HL-60 (cell line): Measurements from ENCODE around the gene KLHDC8A.

Source experiments
- DNase-seq, 2 experiments: peaks; one replicate each; pipeline ENCODE4 v3.0.0-alpha.2; 2010 to 2020; ENCODE audit warnings: low read depth in 1 of 2, low spot score in 1 of 2
- H3K27ac ChIP-seq: fragments of 250-450 bp; sonication (Bioruptor Pico); replicated peaks from 2 replicates; pipeline ENCODE4 v1.5.1; 2020; ENCODE audit warnings: mild to moderate bottlenecking, moderate library complexity
- H3K27me3 ChIP-seq: fragments of 250-450 bp; sonication (Bioruptor Pico); 2 replicates; pipeline ENCODE4 v1.5.1; 2021; ENCODE audit warnings: mild to moderate bottlenecking, moderate library complexity; ENCODE audit not compliant: insufficient read depth, poor library complexity, severe bottlenecking
- H3K4me3 ChIP-seq: replicated peaks from 2 replicates; pipeline ENCODE4 v1.5.1; 2011; ENCODE audit warnings: mild to moderate bottlenecking, control low read depth, low read length; ENCODE audit not compliant: insufficient read depth
- CTCF ChIP-seq: IDR thresholded peaks from one replicate; pipeline ENCODE4 v1.5.1; 2011; ENCODE audit warnings: low read length, control low read depth, inconsistent platforms; ENCODE audit not compliant: insufficient read depth
- GABPA ChIP-seq: IDR thresholded peaks from 2 replicates; pipeline ENCODE4 v1.6.1; 2012; ENCODE audit warnings: low read depth
- POLR2AphosphoS5 ChIP-seq: IDR thresholded peaks from 2 replicates; pipeline ENCODE4 v1.6.1; 2012; ENCODE audit warnings: low read depth
- REST ChIP-seq: IDR thresholded peaks from 2 replicates; pipeline ENCODE4 v1.6.1; 2012; ENCODE audit warnings: low read depth; ENCODE audit not compliant: insufficient replicate concordance
- SPI1 ChIP-seq: IDR thresholded peaks from 2 replicates; pipeline ENCODE4 v1.6.1; 2012; ENCODE audit warnings: low read depth, mild to moderate bottlenecking, borderline replicate concordance

The KLHDC8A gene

DNA sequence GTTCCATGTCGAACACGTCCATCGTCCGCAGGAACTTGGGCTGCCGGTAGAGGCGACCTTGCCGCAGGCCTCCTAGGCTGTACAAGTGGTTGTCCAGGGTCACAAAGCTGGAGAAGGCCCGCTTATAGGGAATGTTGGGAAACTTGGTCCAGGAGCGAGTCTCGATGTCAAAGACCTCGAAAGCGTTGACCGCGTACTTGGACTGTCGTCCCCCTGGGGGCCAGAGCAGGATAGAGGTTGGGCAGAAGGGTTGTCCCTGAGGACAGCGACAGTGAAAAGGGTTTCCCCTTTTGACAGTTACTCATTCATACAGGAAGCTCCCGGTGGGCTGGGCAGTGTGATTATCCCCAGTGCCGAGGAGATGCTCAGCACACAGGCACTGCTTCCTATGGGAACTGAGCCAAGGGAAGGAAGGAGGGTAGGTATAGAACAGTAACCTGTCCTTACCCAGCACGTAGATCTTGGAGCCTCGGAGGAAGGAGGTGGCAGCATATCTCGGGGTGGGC, 17.5 kb downstream of the KLHDC8A start:
- DNase-seq = no peak
- TF ChIP-seq GABPA (no peak), SPI1 (no peak), POLR2AphosphoS5 (no peak), CTCF (no peak), REST (no peak)
- H3K4me3 ChIP-seq = no peak overlapping the region
- no peak overlapping the region for H3K27ac ChIP-seq
- H3K27me3 ChIP-seq = peaks cover 25% of the 10 kb centered on the region

- no peak for TF ChIP-seq SPI1
- no peak for TF ChIP-seq GABPA
- no peak for TF ChIP-seq REST
- no peak for TF ChIP-seq POLR2AphosphoS5
- peaks cover 20% of the 10 kb centered on the region for H3K27me3 ChIP-seq
- no peak for DNase-seq
- no peak overlapping the region for H3K4me3 ChIP-seq
- no peak overlapping the region for H3K27ac ChIP-seq
Observed at GRCh38 chr1:205338011-205338410, 18.7 kb downstream of the KLHDC8A start.

- TF ChIP-seq REST (no peak), CTCF (no peak), POLR2AphosphoS5 (no peak), SPI1 (no peak), GABPA (no peak)
- no peak for DNase-seq
- H3K27ac ChIP-seq = no peak overlapping the region
- H3K27me3 ChIP-seq = peaks cover 18% of the 10 kb centered on the region
- H3K4me3 ChIP-seq = no peak overlapping the region
Observed at GRCh38 chr1:205337481-205337880, 19.2 kb downstream of the KLHDC8A start.

DNA sequence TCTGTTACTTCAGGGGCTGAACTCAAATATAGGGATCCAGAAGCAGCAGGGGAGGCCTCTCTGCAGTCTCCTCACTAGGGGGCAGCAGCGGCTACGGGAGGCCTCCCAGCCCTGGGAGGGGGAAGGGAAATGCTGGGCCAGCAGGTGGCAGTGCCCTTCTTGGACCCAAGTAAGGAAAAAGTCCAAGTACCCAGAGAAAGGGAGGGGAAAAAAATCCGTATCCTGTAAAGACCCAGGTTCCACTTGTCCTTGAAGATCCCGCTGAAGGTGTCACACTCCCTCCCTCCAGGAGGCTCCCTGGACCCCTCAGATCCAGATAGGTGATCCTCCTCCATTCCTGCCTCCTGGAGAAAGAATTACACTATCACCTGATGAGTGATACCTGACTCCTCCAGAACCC, 21.0 kb downstream of the KLHDC8A start:
- TF ChIP-seq POLR2AphosphoS5 = no peak
- TF ChIP-seq CTCF = peak; percentile 95
- Histone ChIP-seq H3K4me3 (no peak overlapping the region), H3K27me3 (peaks cover 11% of the 10 kb centered on the region), H3K27ac (no peak overlapping the region)
- DNase-seq = peak; percentile 59 to 76
